ENCODE data around the gene EME1.
A peak's percentile ranks its signal among the peaks of the same experiment; 100 is the strongest.
"Not testable (repeated sequence)": the region's sequence is repeated elsewhere in the genome, so short reads cannot be mapped to it uniquely, and the experiment has no call there.

EME1 gene

DNA sequence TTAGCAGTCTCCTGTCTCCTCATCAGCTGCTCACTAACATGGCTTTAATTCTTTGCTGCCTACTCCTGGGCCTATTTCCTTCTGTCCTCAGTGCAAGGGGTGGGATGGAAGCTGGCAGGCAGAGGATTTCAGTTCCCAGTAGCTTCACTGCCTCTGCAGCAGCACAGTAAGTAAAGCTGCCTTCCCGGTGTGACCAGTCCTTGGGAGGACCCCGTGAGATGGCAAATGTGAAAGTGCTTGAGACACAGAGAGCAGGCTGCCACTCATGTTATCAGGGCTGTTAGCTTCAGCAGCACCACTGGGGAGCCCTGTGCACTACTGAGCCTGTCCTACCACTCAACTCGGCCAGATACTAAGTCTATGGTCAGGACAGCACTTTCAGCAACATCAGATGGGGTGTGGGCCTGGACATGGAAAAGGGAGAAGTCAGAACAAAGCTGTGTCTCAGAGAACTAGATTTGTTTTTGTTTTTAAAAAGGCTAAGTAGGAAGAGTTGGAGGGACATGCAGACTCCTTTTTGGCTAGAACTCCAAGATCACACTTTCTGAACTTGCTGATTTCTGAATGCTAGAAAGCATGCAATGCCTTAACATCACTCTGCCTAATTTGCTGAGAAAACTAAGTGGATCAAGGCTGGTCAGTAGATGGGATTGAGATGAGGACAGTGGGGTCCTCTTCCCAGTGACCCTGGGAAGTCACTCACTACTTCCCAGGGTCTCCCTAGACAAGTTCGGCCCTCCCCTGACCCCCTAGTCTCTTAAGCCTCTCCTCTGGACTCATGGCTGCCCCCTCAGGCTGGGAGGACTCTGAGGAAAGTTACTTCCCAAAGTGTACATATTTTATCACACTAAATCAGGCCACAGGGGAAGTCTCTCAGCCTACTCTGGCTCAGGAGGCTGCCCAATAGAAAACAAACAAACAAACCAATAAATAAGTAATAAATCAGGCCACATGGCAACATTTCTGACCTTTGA lies 54.1 kb downstream of the EME1 start:
- peak; percentile 53 to 67 for DNase-seq

DNA sequence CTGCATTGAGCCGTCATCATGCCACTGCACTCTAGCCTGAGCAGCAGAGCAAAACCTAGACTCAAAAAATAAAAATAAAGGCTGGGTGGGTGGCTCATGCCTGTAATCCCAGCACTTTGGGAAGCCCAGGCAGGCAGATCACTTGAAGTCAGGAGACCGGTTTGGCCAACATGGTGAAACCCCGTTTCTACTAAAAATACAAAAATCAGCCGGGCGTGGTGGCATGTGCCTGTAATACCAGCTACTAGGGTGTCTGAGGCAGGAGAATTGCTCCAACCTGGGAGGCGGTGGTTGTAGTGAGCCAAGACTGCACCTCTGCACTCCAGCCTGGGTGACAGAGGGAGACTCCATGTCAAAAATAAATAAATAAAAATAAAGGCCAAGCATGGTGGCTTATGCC lies 55.1 kb downstream of the EME1 start:
- not testable (repeated sequence) for DNase-seq

DNA sequence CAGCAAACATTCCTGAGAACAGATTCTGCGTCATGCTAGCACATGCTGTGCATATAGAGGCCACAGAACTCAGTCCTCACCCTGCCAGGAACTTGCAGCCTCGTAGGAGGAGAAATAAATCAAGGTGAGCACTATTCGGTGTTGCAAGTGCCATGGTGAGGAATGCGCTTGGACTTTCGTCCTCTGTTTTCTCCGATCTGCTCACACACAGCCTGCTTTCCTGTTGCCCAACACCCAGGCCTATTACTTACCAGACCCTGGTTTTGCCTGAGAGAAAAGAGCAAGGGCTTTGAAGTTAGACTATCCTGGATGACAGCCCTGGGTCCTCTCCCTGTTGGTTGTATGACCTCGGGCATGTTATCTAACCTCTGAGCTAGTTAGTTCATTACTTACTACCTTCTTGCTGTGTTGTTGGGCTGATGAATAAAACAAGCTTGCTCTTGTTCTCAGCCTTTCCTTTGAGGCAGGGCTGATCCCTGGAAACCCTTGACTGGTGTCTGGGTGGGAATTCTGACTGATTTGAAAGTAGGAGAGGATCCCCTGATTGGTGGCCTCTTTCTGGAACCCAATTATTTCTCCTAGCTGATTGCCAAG lies 55.9 kb downstream of the EME1 start:
- no peak for DNase-seq

DNA sequence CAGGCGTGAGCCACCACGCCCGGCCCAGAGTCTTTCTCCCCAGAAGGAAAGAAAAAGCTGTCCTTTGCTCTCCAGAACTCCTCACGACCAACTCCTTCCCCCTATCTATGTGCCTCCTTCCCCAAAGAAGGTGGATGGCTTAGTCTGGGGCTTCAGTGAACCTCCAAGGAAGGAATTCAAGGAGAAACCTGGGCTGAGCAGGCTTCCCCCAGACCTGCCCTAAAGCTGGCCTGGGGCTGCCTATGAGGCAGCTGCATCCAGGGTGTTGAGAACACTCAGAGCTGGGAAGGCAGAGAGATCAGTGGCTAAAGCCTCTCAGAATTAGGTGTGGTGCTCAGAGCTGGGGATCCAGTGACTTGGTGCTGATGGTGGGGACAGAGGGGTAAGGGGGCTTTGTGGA lies 56.8 kb downstream of the EME1 start:
- DNase-seq: no peak
